ENCODE measurements around the gene STX16.

GRCh38 chr20:58646257-58646656, 4.8 kb upstream of the STX16 start:
- TF ChIP-seq ZFP91 (CRISPR knock-in tag; IDR thresholded peaks at IDR 0.05): no peak
- no peak for TF ChIP-seq BCLAF1 (IDR thresholded peaks at IDR 0.05; ENCODE audit: borderline replicate concordance in 1 of 2, control insufficient read depth in 1 of 2, low read depth in 2 of 2, low read length in 1 of 2)
- TF ChIP-seq POLR2A (conservative IDR thresholded peaks at IDR 0.05): no peak
- TF ChIP-seq E4F1 (CRISPR knock-in tag; IDR thresholded peaks at IDR 0.05; ENCODE audit: borderline replicate concordance): no peak
- no peak for TF ChIP-seq CBX1 (IDR thresholded peaks at IDR 0.05; ENCODE audit: low read depth)
- TF ChIP-seq CLOCK (CRISPR knock-in tag; IDR thresholded peaks at IDR 0.05; ENCODE audit: borderline replicate concordance): no peak
- TF ChIP-seq U2AF2 (optimal IDR thresholded peaks at IDR 0.05; ENCODE audit: low read depth, low read length): no peak
- no peak for TF ChIP-seq ZNF324 (CRISPR knock-in tag; IDR thresholded peaks at IDR 0.05)
- TF ChIP-seq YY1 (IDR thresholded peaks at IDR 0.05; ENCODE audit: borderline replicate concordance in 1 of 3, control insufficient read depth in 1 of 3, extremely low read depth in 1 of 3, insufficient read depth in 3 of 3, insufficient read length in 1 of 3, insufficient replicate concordance in 2 of 3, low read depth in 1 of 3, low read length in 2 of 3): no peak
- TF ChIP-seq HSF4 (CRISPR knock-in tag; IDR thresholded peaks at IDR 0.05; ENCODE audit: borderline replicate concordance): no peak
- no peak for TF ChIP-seq REST (IDR thresholded peaks at IDR 0.05; ENCODE audit: borderline replicate concordance)
- no peak for TF ChIP-seq REST (CRISPR knock-in tag; IDR thresholded peaks at IDR 0.05; ENCODE audit: low read depth)
- no peak for TF ChIP-seq CTCF (IDR thresholded peaks at IDR 0.05 in 2 of 3, conservative IDR thresholded peaks at IDR 0.05 in 1 of 3; ENCODE audit: insufficient read depth in 2 of 3, low read depth in 1 of 3, low read length in 3 of 3)
